Fibroblast of skin of left quadriceps (primary cell): ENCODE results near the gene AFAP1L2.

Experiments used
- DNase-seq, 2 experiments: peaks; one replicate each; pipeline ENCODE4 v3.0.0-alpha.2; 2013; ENCODE audit warnings: low read depth in 2 of 2

AFAP1L2 gene

DNA sequence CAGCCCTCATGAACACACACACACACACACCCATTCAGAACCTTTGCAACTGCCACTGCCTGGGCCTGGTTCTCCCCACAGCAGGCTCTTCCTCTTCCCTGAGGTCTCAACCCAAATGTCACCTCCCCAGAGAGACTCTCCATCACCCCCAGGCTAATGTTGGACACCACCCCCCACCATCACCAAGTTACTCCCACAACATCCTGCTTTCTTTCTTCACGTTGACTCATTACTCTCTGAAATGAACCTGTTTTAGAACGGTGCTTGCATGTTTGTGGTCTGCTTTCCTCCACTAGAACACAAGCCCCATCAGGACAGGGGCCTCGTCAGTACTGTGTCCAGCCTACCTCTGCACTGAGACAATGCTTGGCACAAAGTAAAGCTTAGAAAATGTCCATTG is 16.0 kb downstream of the AFAP1L2 start:
- DNase-seq = no peak

DNA sequence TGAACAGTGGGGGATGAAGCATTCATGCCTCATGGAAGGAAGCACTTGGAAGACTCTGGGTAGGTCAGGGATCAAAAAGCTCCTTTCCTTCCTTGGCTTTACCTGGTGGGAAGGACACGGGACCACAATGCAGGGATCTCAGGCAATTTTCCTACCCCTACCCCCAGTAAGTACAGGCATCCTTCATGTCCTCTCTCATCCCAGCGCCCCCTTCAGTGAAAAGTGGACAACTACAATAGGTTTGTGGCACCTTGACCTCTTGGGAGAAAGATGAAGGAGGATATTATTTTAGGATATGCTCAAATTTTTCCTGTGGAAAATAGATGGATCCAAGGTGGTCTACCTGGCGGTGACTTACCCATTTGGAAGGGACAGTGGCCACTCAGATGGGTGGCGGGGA is 16.5 kb downstream of the AFAP1L2 start:
- no peak for DNase-seq

DNA sequence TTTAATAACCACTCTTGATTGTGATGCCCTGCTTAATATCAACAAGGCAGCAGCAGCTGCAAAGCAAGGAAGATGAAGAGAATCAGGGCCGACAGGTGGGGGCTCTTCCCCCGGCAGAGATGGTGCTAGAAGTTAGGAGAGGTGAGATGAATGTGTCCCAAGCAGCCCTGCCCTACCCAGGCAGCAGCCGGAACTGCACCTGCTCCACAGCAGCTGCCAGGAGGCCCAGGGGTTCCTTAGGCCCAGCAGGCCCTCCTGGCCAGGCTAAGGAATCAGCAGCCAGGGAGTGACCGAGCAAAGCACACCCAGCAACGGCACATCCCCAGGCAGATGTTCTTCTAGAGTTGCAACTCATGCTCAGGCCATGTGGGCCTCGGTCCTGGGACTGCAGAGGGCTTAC is 17.9 kb downstream of the AFAP1L2 start:
- no peak for DNase-seq

DNA sequence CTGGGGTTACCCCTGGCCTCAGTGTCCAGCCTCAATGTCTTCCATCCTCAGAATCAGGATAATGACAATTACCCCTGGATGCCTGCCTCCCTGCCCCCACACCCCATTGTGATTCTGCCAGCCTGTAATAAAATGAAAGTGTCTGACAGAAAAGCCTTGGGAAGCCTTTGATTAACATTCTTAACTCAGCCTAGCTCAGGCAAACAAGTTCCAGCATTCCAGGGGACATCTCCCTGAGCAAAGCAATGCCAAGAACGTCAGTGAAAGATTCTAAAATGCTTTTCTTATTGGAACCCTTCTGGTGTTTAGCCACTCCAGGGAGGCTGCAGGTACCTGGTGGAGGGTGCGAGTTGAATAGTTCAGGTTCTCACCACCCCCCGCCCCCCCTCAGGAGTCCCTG is 18.7 kb downstream of the AFAP1L2 start:
- no peak for DNase-seq

DNA sequence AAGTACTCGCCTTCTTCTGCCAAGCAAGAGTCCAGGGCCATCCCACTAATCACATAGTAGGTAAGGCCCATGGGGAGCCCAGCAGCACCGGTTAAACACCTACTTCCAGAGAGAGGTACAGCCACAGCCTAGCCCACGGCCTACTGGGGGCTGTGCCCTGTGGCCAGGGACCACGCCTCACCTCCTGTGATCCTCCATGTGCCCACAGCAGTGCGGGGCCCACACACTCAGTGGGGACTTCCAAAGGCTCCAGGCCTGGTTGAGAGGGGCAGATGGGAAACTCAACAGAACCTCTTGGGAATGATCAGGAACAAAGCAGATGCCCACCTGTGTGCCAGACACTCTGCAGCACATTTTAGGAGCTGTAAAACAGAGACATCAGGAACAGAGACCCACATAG is 19.7 kb downstream of the AFAP1L2 start:
- DNase-seq = no peak

DNA sequence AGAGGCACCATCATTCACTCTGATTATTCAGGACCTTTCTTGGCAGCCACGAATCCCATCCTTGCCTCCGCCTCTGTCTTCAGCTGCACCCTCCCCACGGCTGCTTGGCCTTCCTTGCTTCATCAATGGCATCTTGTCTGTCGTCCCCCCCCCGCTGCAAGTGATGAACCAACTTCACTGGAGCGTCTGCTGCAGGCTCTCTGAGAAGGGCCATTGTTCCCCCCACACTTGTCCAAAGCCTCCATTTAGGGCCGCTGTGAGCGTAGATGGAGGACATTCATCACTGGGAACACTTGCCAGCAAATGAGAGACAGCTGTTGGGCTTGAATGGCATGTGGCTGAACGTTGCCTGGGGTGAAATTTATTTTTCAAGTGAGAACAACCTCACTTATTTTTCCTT is 20.1 kb downstream of the AFAP1L2 start:
- no peak for DNase-seq

DNA sequence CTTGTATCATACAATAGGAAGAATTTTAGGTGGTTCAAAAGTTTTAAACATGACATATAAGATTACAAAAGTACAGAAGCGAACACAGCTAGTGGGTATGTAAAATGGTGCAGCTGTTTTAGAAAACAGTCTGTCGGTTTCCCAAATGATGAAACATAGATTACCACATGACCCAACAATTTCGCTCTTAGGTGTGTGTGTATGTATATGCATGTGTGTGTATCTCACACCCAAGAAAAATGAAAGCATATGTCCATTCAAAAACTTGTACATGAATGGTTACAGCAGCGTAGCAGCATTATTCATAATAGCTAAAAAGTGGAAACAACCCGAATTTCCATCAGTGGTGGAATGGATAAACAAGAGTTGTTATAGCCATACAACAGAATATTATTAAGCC is 23.5 kb downstream of the AFAP1L2 start:
- DNase-seq = no peak

DNA sequence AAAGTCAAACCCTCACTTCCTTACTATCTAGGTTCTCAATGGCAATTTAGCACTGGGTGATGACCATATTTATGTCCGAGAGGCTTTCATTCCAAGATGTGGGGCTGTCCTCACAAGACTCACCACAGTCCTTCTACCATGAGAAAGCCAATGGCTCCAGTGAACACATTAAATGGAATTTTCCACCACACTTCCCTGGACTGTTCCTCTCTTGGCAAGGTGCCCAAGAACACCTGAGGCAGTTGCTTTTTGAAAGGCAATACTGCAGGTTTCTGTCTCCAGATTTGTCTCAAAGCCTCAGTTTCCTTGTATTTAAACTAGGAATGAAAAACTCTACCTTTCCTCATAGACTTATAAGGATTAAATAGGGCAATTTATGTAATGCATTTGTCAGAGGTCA is 24.2 kb downstream of the AFAP1L2 start:
- DNase-seq = no peak

DNA sequence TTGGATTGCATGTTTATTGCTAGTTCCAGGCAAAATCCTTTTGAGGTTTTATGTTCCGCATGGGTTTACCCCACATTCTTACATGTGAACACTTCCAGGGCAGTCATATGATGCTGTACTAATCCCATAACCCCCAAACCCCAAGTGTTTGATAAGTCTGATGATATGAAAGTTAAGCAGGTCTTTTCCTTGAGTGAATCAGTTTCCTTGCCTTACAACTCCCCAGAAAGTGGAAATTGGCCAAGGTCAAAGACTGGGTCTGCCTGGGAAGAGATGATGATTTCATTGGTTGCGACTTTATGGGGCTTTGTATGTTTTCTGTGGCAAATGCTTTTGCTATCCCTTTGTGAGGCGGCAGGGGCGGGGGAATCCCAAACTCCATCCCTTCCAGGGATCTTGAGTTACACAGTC is 24.7 kb downstream of the AFAP1L2 start:
- peak in 1 of 2 experiments; percentile 15 for DNase-seq

DNA sequence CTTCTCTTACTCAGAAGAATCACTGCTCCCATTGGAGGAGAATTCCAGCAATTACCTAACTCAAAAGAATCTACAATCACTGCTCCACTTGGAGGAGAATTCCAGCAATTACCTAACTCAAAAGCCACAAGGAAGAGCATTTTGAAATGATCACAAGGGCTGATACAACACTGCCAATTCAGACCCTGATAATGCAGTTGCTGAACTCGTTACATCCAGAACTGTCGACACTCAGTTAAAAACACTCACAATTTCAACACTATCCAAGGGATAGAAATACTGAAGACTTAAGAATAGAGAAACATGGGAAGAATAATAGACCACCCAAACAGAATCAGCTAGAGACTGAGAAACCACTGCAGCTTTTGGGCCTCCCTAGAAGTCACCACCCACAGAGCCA is 27.8 kb downstream of the AFAP1L2 start:
- DNase-seq = no peak

DNA sequence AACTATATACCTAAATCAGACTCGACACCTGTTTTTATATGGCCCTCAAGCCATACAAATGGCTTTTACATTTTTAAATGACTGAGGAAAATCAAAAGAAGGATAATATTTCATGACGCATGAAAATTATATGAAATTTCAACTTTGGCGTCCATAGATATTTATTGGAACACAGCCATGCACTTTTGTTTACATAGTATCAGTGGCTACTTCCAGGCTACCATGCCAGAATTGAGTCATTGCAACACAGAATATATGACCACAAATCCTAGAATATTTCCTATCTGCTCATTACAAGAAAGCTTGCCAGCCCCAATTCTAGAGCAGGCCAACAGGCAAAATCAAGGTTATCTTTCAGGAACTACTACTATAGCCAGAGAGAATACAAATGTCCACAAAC is 29.3 kb downstream of the AFAP1L2 start:
- peak in 1 of 2 experiments; percentile 4 for DNase-seq

DNA sequence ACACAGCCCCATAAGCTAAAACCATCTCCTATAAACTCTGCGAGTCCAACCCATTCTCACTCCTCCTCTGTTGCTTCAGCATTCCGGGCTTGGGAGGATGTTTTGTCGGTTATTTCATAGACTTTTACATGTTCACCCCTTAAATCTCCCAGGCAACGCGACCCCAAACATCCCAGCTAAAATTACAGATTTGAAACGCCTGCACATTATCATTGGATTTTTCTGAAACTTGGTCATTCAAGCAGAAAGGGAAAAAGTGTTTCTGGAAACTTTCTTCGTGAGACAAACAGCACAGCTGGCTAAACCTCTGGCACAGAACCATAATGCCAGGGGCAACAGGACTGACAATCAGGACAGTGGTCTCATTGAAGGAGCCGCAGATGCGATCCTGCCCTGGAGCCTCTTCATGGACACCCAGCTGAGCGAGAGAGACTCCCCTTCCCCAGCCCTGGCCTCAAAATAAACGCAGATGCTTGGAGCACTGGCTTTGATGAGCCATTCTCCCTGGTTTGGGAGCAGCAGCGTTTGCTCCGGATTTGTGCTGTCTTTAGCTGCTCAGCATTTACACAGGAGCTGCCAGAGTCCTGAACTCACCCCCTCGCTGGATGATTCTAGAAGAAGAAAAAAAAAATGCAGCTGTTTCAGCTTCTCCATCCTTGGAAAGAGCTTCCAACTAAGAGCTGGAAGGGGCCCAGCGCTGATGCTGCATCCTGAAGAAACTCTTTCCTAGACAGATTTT is 30.1 kb downstream of the AFAP1L2 start:
- no peak for DNase-seq

DNA sequence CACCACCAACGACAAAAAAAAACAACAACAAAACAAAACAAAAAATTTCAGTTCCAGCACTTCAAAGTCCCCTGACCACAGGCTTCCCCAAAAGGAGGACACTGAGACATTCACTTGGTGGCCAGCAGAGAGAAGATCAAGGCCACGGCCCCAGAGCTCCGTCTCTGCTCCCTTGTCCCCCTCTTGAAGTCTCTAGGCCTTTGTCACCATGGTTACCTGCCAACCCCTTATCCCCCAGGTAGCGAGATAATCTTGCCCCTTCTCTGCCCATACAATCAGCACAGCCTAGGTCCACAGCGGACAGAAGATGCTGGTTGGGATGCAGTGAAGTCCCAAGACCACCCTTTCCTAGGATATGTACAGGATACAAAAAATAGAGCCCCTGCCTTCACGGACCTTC is 30.7 kb downstream of the AFAP1L2 start:
- no peak for DNase-seq

DNA sequence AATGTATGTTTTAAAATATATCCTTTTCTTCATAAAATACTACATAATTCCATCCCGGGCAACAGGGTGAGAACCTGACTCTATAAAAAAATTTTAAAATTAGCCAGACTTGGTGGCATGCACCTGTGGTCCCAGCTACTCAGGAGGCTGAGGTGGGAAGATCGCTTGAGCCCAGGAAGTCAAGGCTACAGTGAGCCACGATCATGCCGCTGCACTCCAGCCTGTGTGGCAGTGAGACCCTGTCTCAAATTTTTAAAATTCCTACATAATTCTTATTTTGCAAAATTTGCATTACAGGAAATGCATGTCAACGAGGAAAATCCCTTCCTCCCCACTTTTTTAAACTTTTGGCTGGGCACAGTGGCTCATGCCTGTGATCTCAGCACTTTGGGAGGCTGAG is 31.3 kb downstream of the AFAP1L2 start:
- no peak for DNase-seq

DNA sequence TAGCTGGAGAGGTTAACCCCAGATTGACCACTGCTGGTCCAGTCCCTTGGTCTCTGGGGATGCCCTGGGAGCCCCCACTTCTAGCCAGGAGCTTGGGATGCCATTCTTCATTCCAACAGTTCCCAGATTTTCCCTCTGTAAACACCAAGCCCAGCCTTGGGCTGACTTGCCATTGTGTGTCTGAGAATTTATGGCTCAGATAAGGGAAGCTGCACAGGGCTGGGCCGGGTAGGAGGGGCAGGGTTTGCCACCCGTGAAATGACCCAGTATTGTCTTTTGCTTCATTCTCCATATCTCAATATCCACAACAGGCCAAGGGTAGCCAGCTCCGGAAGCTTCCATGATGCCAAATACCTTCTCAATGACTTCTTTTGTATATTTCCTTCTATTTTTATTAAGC is 32.1 kb downstream of the AFAP1L2 start:
- DNase-seq = no peak

DNA sequence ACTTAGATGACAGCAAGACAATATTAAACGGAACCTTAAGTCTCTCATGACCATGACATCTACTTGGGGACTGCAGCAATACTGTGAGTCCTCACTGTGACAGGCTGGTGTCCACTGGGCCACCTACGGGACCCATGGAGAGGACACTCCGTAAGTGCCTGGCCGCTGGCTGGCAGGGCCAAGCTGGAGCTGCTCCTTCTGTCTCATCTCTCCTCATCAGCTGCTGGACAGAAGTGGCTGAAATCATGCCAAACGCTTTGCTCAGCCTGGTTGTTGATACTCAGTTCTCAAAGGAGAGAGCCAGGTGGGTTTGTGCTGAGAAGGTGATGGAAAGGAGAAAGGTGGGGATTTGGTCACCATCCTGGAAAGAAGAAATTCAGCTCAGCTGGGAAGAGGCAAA is 33.3 kb downstream of the AFAP1L2 start:
- DNase-seq = no peak

DNA sequence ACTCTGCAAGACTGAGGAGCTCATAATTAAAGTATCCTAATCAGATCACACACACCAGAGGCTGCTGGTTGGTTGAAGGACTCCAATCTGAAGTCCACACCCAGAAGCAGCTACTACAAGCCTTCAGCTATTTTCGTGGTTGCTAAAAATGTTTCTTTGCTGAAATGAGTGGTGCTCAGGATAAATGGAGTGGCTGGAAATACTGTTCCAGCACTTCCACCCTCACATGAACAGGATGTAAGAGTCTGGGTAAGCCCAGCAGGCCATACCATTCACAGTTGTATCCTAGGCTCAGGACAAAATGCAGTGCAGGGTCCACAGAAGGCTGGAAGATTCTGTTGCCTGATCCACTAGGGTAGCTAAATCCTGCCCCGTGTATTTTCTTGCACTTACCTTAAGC is 34.1 kb downstream of the AFAP1L2 start:
- DNase-seq = no peak

DNA sequence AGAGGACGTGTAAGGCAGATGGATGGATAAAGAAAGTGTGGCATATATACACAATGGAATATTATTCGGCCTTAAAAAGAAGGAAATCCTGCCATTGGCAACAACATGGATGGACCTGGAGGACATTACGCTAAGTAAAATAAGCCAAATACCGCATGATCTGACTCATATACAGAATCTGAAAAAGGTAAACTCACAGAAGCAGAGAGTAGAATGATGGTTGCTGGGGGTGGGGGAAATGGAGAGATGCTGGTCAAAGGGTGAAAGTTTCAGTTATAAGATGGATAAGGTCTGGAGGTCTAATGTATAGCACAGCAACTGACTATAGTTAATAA is 36.3 kb downstream of the AFAP1L2 start:
- no peak for DNase-seq

DNA sequence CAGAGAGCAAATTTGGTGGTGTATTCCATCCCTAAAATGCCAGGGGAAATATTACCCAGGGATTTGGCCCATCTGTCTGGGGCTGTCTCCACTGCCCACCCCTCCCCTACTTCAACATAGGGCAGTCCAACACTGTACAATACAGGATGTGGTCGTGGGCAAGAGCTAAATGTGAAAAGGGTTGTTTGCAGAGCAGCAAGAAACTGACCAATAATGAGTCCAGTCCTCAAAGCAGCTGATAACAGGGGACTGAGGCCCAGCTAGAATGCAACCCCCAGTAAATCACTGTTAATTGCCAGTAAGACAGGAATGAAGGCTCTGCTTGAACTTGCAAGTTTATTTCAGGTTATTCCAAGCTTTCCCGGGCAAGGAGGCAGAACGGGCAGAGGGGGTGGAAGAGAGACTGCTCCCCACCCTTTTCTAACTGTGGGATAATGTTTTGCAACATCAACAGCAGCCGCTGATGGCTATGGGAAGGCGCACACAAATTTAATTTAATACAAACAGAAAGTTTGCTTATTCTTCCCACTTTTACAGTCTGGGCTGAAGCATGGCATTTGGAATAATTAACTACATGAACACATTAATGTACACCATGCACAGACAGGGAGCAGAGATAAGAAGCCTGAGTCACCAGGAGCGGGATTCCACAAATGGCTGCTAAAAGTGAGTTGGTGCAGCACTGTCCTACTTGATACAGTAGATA is 36.8 kb downstream of the AFAP1L2 start:
- DNase-seq = no peak

DNA sequence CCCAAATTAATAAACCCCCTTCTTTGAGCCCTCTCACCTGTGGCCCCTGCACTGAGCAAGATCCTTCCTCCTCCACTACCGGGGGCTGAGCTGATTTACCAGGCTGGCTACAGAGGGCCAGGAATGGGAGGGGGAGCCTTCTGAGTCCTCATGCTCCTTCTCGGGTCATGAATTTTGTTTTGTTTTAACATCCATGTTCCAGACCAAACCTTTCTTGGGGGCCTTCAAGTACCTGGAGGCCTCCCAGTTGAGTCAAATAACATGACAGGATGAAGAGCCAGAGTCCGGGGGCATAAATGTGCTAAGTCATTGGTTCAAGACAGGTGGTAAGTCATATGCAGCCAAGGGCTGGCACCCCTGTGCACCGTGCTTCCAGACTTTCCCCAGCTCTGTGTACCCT is 39.6 kb downstream of the AFAP1L2 start:
- DNase-seq = no peak

DNA sequence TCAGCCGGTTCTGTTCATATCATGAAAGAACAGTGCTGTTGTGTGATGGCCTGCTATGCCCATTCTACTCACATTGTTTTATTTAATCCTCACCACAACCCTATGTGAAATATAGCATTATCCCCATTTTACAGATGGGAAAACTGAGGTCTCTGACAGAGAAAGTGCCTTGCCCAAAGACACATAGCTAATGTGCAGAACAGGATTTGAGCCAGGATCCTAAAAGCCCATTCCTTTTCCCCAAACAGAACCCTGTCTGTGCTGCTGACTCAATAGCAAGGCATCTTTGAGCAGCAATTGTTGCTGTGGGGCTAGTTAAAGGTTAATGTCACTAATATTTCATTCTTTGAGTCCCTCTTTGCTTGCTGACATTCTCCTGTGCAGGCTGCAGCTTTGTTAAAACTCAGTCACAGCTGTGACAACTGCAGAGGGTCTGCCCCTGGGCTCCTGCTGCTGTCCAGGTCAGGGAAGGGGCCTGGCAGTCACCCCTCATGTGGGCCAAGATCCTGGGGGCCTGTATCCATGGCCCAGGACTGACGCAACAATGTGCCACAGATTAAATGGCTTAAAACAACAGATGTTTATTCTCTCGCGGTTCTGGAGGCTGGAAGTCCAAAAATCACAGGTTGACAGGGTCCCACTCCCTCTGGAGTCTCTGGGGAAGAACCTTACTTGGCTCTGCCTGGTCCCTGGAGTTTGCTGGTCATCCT is 40.4 kb downstream of the AFAP1L2 start:
- no peak for DNase-seq

DNA sequence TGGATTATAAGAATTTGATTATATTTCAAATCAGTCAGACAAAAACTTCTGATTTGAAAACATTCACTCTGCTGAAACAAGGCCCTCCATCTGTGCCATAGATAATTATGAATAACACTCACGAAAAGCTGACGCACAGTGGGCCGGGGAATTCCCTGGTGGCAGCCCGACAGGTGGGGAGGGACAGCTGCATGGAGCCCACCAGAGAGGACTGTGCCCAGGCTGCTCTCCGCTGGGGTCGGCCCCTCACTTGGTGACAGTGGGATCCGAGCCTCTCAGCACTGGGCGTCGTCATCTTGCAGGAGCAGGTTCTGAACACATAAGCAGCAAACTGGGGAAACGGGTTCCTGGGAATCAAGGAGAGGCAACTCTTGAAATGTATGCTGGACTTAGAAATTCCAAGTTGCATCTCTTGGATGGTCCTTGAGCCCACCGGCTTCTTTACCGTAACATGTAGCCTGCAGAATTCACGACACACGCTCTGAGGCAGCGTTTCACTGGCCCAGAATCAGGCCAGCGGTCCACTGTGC is 41.4 kb downstream of the AFAP1L2 start:
- DNase-seq = no peak

DNA sequence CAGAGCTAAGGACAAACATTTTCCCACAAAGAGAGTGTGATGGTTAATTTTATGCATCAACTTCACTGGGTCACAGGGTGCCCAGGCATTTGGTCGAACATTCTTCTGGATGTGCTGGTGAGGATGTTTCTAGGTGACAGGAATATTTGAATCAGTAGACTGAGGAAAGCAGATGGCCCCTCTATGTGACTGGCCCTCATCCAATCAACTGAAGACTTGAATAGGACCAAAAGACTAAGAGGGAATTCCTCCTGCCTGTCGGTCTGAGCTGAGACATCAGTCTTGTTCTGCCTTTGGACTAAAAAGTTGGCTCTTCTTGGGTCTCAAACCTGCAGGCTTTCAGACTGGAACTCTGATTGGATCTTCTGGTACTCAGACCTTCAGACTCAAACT is 44.4 kb downstream of the AFAP1L2 start:
- DNase-seq = no peak
